Measurements from ENCODE around the gene ITIH5. TPM values are rescaled to one million over a fixed set of nuclear protein-coding genes. Genes with fewer than 3 reads are reported as not detected.

The ITIH5 gene
- total and polyA plus RNA-seq, 9 donors, result 4.8 to 32.2 (median 15.1) TPM

DNA sequence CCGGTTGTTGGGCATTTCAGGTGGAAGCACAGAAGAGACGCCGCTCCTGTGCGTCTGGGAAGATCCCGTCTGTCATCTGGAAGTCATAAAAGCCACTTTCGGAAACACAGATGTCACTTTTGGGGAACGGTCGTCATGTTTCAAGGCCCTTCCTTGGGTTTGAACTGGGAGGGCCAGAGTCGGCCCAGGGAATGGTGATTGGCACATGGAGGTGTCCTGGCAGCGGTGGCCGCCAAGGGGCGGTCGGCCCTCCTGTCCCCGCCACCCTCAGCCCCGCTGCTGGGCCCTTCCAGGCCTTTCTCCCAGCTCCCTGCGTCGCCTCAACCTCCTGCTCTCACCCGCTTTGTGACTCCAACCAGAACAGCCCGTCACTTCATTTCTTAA is 140.8 kb downstream of the ITIH5 start:
- intact Hi-C loops (cut with DNase I), result loop anchor here in 3 of 4 donors (2.0 to 10.0 kb wide), 3 partner anchors 161 to 289 kb away; partner anchors contain the start of gene TAF3 (in 1 of the 3)

GRCh38 chr10:7525314-7526016 is 141.3 kb downstream of the ITIH5 start:
- peak in 4 of 5 donors; percentile 49 to 76 (median 61) for DNase-seq
- Histone ChIP-seq H3K9me3 (no peaks in the 10 kb centered on the region), H3K27ac (no peak overlapping the region), H3K36me3 (no peaks in the 10 kb centered on the region), H3K4me3 (no peak overlapping the region), H3K4me1 (ENCODE audit: insufficient read depth) (no peaks in the 10 kb centered on the region), H3K27me3 (no peaks in the 10 kb centered on the region)
- 32 to 45% (median 39%) methylated on average over 16 of the region's 16 CpGs for WGBS, 3 donors
- intact Hi-C loops (cut with DNase I), result loop anchor here in 3 of 4 donors (2.0 to 10.0 kb wide), 3 partner anchors 161 to 289 kb away; partner anchors contain the start of gene TAF3 (in 1 of the 3)
- TF ChIP-seq POLR2A (IDR thresholded peaks at IDR 0.05) (no peak), EP300 (IDR thresholded peaks at IDR 0.05) (no peak)
- TF ChIP-seq, protein P1, sequence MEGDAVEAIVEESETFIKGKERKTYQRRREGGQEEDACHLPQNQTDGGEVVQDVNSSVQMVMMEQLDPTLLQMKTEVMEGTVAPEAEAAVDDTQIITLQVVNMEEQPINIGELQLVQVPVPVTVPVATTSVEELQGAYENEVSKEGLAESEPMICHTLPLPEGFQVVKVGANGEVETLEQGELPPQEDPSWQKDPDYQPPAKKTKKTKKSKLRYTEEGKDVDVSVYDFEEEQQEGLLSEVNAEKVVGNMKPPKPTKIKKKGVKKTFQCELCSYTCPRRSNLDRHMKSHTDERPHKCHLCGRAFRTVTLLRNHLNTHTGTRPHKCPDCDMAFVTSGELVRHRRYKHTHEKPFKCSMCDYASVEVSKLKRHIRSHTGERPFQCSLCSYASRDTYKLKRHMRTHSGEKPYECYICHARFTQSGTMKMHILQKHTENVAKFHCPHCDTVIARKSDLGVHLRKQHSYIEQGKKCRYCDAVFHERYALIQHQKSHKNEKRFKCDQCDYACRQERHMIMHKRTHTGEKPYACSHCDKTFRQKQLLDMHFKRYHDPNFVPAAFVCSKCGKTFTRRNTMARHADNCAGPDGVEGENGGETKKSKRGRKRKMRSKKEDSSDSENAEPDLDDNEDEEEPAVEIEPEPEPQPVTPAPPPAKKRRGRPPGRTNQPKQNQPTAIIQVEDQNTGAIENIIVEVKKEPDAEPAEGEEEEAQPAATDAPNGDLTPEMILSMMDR (IDR thresholded peaks at IDR 0.05), result peak; percentile 41 to 91 (median 86)

More for the DNA sequence above, 140.8 kb downstream of the ITIH5 start:
- Histone ChIP-seq H3K27me3 (no peaks in the 10 kb centered on the region), H3K36me3 (no peaks in the 10 kb centered on the region), H3K4me1 (ENCODE audit: insufficient read depth) (no peaks in the 10 kb centered on the region), H3K27ac (no peak overlapping the region), H3K9me3 (no peaks in the 10 kb centered on the region), H3K4me3 (no peak overlapping the region)
- WGBS, 3 donors, result 82 to 89% (median 84%) methylated on average over 19 of the region's 19 CpGs
- TF ChIP-seq POLR2A (IDR thresholded peaks at IDR 0.05), result no peak
- no peak for TF ChIP-seq EP300 (IDR thresholded peaks at IDR 0.05)
- TF ChIP-seq, protein P1 (IDR thresholded peaks at IDR 0.05), result no peak
- peak in 1 of 5 donors; percentile 40 for DNase-seq

DNA sequence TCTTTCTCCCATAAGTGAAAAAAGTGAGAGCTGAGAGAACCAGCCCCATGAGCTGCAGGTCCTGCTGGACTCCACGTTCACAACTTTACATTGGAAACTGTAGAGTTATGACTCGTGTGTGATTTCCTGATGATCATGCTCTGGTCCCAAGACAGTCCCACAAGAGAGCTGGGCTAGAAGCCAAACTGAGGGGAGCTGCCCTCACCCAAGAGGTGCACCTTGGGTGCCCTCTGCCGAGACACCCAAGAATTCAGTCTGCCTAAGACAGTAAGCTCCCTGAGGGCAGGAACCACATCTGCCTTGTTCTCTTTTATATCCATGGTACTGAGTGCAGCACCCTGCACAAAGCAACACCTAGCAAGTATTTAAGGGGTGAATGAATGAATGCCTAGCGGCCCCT is 143.1 kb downstream of the ITIH5 start:
- no peaks in the 10 kb centered on the region for H3K9me3 ChIP-seq
- H3K27me3 ChIP-seq, result no peaks in the 10 kb centered on the region
- H3K27ac ChIP-seq, result no peak overlapping the region
- WGBS, 3 donors, result 45 to 71% (median 57%) methylated on average over 4 of the region's 4 CpGs
- no peak for DNase-seq
- H3K36me3 ChIP-seq, result no peaks in the 10 kb centered on the region
- TF ChIP-seq POLR2A (IDR thresholded peaks at IDR 0.05) (no peak), EP300 (IDR thresholded peaks at IDR 0.05) (no peak)
- TF ChIP-seq, protein P1 (IDR thresholded peaks at IDR 0.05), result no peak
- intact Hi-C loops (cut with DNase I), result loop anchor here in 2 of 4 donors (2.0 to 10.0 kb wide), 2 partner anchors 163 to 291 kb away; partner anchors contain the start of gene TAF3 (in 1 of the 2)
- no peaks in the 10 kb centered on the region for H3K4me1 ChIP-seq (ENCODE audit: insufficient read depth)
- no peak overlapping the region for H3K4me3 ChIP-seq

GRCh38 chr10:7520507-7521485 is 146.0 kb downstream of the ITIH5 start:
- Histone ChIP-seq H3K27ac (no peak overlapping the region), H3K36me3 (no peaks in the 10 kb centered on the region), H3K9me3 (no peaks in the 10 kb centered on the region), H3K4me1 (ENCODE audit: insufficient read depth) (peaks cover 2% of the 10 kb centered on the region), H3K27me3 (no peaks in the 10 kb centered on the region), H3K4me3 (no peak overlapping the region)
- no peak for DNase-seq
- intact Hi-C loops (cut with DNase I), result loop anchor here in 1 of 4 donors (10.0 kb wide), 1 partner anchor 294 kb away; the partner anchor contains the start of gene TAF3
- 76 to 77% (median 76%) methylated on average over 11 of the region's 11 CpGs for WGBS, 3 donors
- TF ChIP-seq EP300 (IDR thresholded peaks at IDR 0.05) (no peak), POLR2A (IDR thresholded peaks at IDR 0.05) (no peak)
- TF ChIP-seq, protein P1 (IDR thresholded peaks at IDR 0.05), result no peak
